Measurements from ENCODE around the gene PDGFC. TPM values are rescaled to one million over a fixed set of nuclear protein-coding genes. Genes with fewer than 3 reads are reported as not detected.

The PDGFC gene
- total RNA-seq, 1 donor: 42.8 TPM

GRCh38 chr4:156898373-156899117 lies 73.1 kb downstream of the PDGFC start:
- no peak for TF ChIP-seq CTCF (IDR thresholded peaks at IDR 0.05; ENCODE audit: insufficient read depth, low read length)

GRCh38 chr4:156896527-156896926 lies 75.1 kb downstream of the PDGFC start:
- DNase-seq (ENCODE audit: low read depth): no peak
- no peak overlapping the region for H3K4me3 ChIP-seq (ENCODE audit: low read depth, low read length)
- TF ChIP-seq CTCF (IDR thresholded peaks at IDR 0.05; ENCODE audit: insufficient read depth, low read length): no peak

More at GRCh38 chr4:156898373-156899117, 73.1 kb downstream of the PDGFC start:
- no peak overlapping the region for H3K4me3 ChIP-seq (ENCODE audit: low read depth, low read length)
- DNase-seq (ENCODE audit: low read depth): no peak

GRCh38 chr4:156894234-156894633 lies 77.4 kb downstream of the PDGFC start:
- no peak overlapping the region for H3K4me3 ChIP-seq (ENCODE audit: low read depth, low read length)
- TF ChIP-seq CTCF (IDR thresholded peaks at IDR 0.05; ENCODE audit: insufficient read depth, low read length): no peak
- no peak for DNase-seq (ENCODE audit: low read depth)

- TF ChIP-seq CTCF (IDR thresholded peaks at IDR 0.05; ENCODE audit: insufficient read depth, low read length): no peak
- no peak for DNase-seq (ENCODE audit: low read depth)
- no peak overlapping the region for H3K4me3 ChIP-seq (ENCODE audit: low read depth, low read length)
These were observed 78.8 kb downstream of the PDGFC start for GRCh38 chr4:156892805-156893204.

- no peak for TF ChIP-seq CTCF (IDR thresholded peaks at IDR 0.05; ENCODE audit: insufficient read depth, low read length)
- H3K4me3 ChIP-seq (ENCODE audit: low read depth, low read length): no peak overlapping the region
- DNase-seq (ENCODE audit: low read depth): peak; percentile 89
These were observed 81.7 kb downstream of the PDGFC start for GRCh38 chr4:156889616-156890594.

GRCh38 chr4:156888762-156889161 lies 82.8 kb downstream of the PDGFC start:
- TF ChIP-seq CTCF (IDR thresholded peaks at IDR 0.05; ENCODE audit: insufficient read depth, low read length): no peak
- DNase-seq (ENCODE audit: low read depth): peak; percentile 74
- H3K4me3 ChIP-seq (ENCODE audit: low read depth, low read length): no peak overlapping the region
